Progenitor cell of endocrine pancreas (in vitro differentiated cells): ENCODE data around the gene SPATA6L. TPM values are rescaled to one million over a fixed set of nuclear protein-coding genes. Genes with fewer than 3 reads are reported as not detected.

Experiments
- DNase-seq: peaks from one replicate; pipeline ENCODE4 v3.0.0; 2021; ENCODE audit warnings: low spot score; ENCODE audit not compliant: unreplicated experiment
- H3K27ac Mint-ChIP-seq: 2 replicates; pipeline ENCODE4 v1.8.0; 2021; ENCODE audit warnings: mild to moderate bottlenecking, moderate library complexity, mixed read lengths
- H3K27me3 Mint-ChIP-seq: 2 replicates; pipeline ENCODE4 v1.8.0; 2021; ENCODE audit warnings: mixed read lengths
- H3K36me3 Mint-ChIP-seq: 2 replicates; pipeline ENCODE4 v1.8.0; 2022; ENCODE audit warnings: mixed read lengths; ENCODE audit not compliant: insufficient read depth
- H3K4me1 Mint-ChIP-seq: 2 replicates; pipeline ENCODE4 v1.8.0; 2021; ENCODE audit warnings: low read depth, mixed read lengths
- H3K4me3 Mint-ChIP-seq: 2 replicates; pipeline ENCODE4 v1.8.0; 2021; ENCODE audit warnings: low read depth, mild to moderate bottlenecking, moderate library complexity, mixed read lengths
- H3K9me3 Mint-ChIP-seq: 2 replicates; pipeline ENCODE4 v1.8.0; 2021; ENCODE audit warnings: low read depth, mixed read lengths
- CTCF ChIP-seq: fragments of 200-600 bp; sonication (generic); IDR thresholded peaks from one replicate; pipeline ENCODE4 v1.5.0; 2021; ENCODE audit warnings: antibody characterized with exemption, mild to moderate bottlenecking; ENCODE audit not compliant: unreplicated experiment
- total RNA-seq: library from RNA; stranded (reverse); gene quantifications from 2 replicates; pipeline ENCODE4 v1.2.1, GENCODE V29; 2021

The SPATA6L gene
- total RNA-seq, 1 donor from 2014 or later = 7.1 TPM

GRCh38 chr9:4686112-4686511, 19.8 kb upstream of the SPATA6L start:
- H3K27me3 Mint-ChIP-seq = no peaks in the 10 kb centered on the region
- H3K4me1 Mint-ChIP-seq = peaks cover 3% of the 10 kb centered on the region
- TF ChIP-seq CTCF = no peak
- H3K27ac Mint-ChIP-seq = no peak overlapping the region
- DNase-seq = no peak
- no peaks in the 10 kb centered on the region for H3K9me3 Mint-ChIP-seq
- no peak overlapping the region for H3K4me3 Mint-ChIP-seq
- peaks cover 12% of the 10 kb centered on the region for H3K36me3 Mint-ChIP-seq

DNA sequence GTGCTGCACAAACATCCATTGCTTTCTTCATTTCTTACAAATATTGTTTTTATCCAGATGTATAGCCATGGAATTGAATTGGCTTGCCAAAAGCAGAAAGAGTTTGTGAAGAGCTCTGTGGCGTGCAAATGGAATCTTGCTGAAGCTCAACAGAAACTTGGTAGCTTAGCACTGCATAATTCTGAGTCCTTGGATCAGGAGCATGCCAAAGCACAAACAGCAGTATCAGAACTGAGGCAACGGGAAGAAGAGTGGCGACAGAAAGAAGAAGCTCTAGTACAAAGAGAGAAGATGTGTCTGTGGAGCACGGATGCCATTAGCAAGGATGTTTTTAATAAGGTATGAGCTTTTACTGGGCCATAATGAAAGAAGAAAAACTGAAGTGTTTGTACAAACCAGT, 18.5 kb upstream of the SPATA6L start:
- no peaks in the 10 kb centered on the region for H3K27me3 Mint-ChIP-seq
- H3K9me3 Mint-ChIP-seq = no peaks in the 10 kb centered on the region
- H3K27ac Mint-ChIP-seq = no peak overlapping the region
- H3K4me3 Mint-ChIP-seq = no peak overlapping the region
- TF ChIP-seq CTCF = no peak
- DNase-seq = no peak
- H3K4me1 Mint-ChIP-seq = peaks cover 3% of the 10 kb centered on the region
- H3K36me3 Mint-ChIP-seq = peaks cover 10% of the 10 kb centered on the region

- H3K36me3 Mint-ChIP-seq = peaks cover 3% of the 10 kb centered on the region
- no peak overlapping the region for H3K4me3 Mint-ChIP-seq
- H3K4me1 Mint-ChIP-seq = peaks cover 3% of the 10 kb centered on the region
- no peak for DNase-seq
- no peak overlapping the region for H3K27ac Mint-ChIP-seq
- TF ChIP-seq CTCF = no peak
- no peaks in the 10 kb centered on the region for H3K9me3 Mint-ChIP-seq
- H3K27me3 Mint-ChIP-seq = no peaks in the 10 kb centered on the region
These were observed 14.5 kb upstream of the SPATA6L start for GRCh38 chr9:4680750-4681149.

- TF ChIP-seq CTCF = no peak
- H3K9me3 Mint-ChIP-seq = no peaks in the 10 kb centered on the region
- peaks cover 7% of the 10 kb centered on the region for H3K4me1 Mint-ChIP-seq
- H3K27ac Mint-ChIP-seq = no peak overlapping the region
- no peak overlapping the region for H3K4me3 Mint-ChIP-seq
- no peaks in the 10 kb centered on the region for H3K36me3 Mint-ChIP-seq
- no peak for DNase-seq
- no peaks in the 10 kb centered on the region for H3K27me3 Mint-ChIP-seq
These were observed 13.9 kb upstream of the SPATA6L start for GRCh38 chr9:4680173-4680525.

GRCh38 chr9:4679268-4680172, 13.2 kb upstream of the SPATA6L start, which contains the start of gene CDC37L1:
TSS of gene CDC37L1 (plus strand) at chr9:4679569. CDS start at chr9:4679768, 199 bp downstream.
- no peaks in the 10 kb centered on the region for H3K36me3 Mint-ChIP-seq
- H3K4me1 Mint-ChIP-seq = peaks cover 7% of the 10 kb centered on the region

More at GRCh38 chr9:4679268-4680172, 13.2 kb upstream of the SPATA6L start, which contains the start of gene CDC37L1:
- Mint-ChIP-seq H3K27ac (no peak within 1 kb of the TSS), H3K9me3 (no peaks in the 10 kb centered on the region), H3K27me3 (no peaks in the 10 kb centered on the region), H3K4me3 (no peak within 1 kb of the TSS)
- TF ChIP-seq CTCF = peak; percentile 77
- DNase-seq = peak; percentile 97
